Adrenal gland (tissue), 12 donors: ENCODE data around the gene SSBP3. TPM values are rescaled to one million over a fixed set of nuclear protein-coding genes. Genes with fewer than 3 reads are reported as not detected.
A peak's percentile ranks its signal among the peaks of the same experiment; 100 is the strongest.

Experiments
- DNase-seq, 7 donors: peaks; one replicate each; pipeline ENCODE4 v3.0.0-alpha.2; 2019 to 2020
- H3K27ac ChIP-seq, 5 donors: fragments of 200-600 bp; sonication (generic) in 4 of 5; 1 replicate in 3 of 5; 2 replicates in 2 of 5; pipeline versions ENCODE4 v1.5.1 to v1.8.0; 2016 to 2020; ENCODE audit warnings: mild to moderate bottlenecking in 1 of 5
- H3K27me3 ChIP-seq: fragments of 200-600 bp; 2 replicates; pipeline ENCODE4 v1.8.0; 2021
- H3K36me3 ChIP-seq, 2 donors: fragments of 200-600 bp; replicated peaks in 1 of 2; 1 replicate in 1 of 2; 2 replicates in 1 of 2; pipeline versions ENCODE4 v1.5.1 to v1.8.0; 2018 to 2022
- H3K4me1 ChIP-seq, 2 donors: fragments of 200-600 bp; replicated peaks in 1 of 2; 1 replicate in 1 of 2; 2 replicates in 1 of 2; pipeline versions ENCODE4 v1.5.1 to v1.8.0; 2018 to 2021
- H3K4me3 ChIP-seq, 4 donors: fragments of 200-600 bp; sonication (generic) in 3 of 4; one replicate each; pipeline ENCODE4 v1.5.1; 2016 to 2018
- H3K9me3 ChIP-seq, 3 donors: fragments of 200-600 bp; sonication (generic) in 1 of 3; replicated peaks in 1 of 3; 1 replicate in 2 of 3; 2 replicates in 1 of 3; pipeline versions ENCODE4 v1.5.1 to v1.8.0; 2016 to 2021
- CTCF ChIP-seq, 6 experiments: fragments of 450-650 bp in 4 of 6; fragments of 200-600 bp in 2 of 6; sonication (generic) in 1 of 6; IDR thresholded peaks; 1 replicate in 5 of 6; 2 replicates in 1 of 6; pipeline versions ENCODE4 v1.5.1 to v1.8.0; 2016 to 2021; ENCODE audit warnings: antibody characterized with exemption in 6 of 6, mild to moderate bottlenecking in 2 of 6, moderate library complexity in 1 of 6
- POLR2A ChIP-seq, 2 donors: fragments of 450-650 bp; IDR thresholded peaks; one replicate each; pipeline ENCODE4 v1.6.1; 2017; ENCODE audit warnings: antibody characterized with exemption in 2 of 2, mild to moderate bottlenecking in 2 of 2, moderate library complexity in 1 of 2
- WGBS, 4 donors: extraction: QIAGEN DNeasy Blood & Tissue Kit in 2 of 4; methylation state at CpG; one replicate each; pipeline versions ENCODE4 v1.1.5 to v1.1.7; 2013 to 2017; 5-methylcytosine and 5-hydroxymethylcytosine counted together
- intact Hi-C, 2 donors: fragments of 100-400 bp; cut with DNase I; formaldehyde crosslinking; loops; one replicate each; pipeline versions ENCODE4 v1.14.1 to v1.15.0; 2022 to 2023
- polyA plus RNA-seq, 3 donors: library from polyadenylated mRNA; stranded (reverse); fragments of 200-250 nt in 2 of 3; fragments of 350-450 nt in 1 of 3; fragmentation: Illumina TruSeq in 1 of 3; extraction: RNeasy Lipid Tissue Mini Kit (QIAGEN cat#74804) in 1 of 3; gene quantifications; one replicate each; pipeline ENCODE4 v1.2.3, GENCODE V29; 2013 to 2014
- total RNA-seq, 9 donors: library from RNA; depleted of rRNA in 4 of 9; stranded (reverse); fragments of >200 nt in 4 of 9; fragments of 120-200 nt in 1 of 9; fragmentation: NEBNext Ultra II Directional in 1 of 9; extraction: Animal tissue kit (Norgen Biotek cat#: 25700) in 1 of 9; gene quantifications; one replicate each; pipeline versions ENCODE4 v1.1.0 to v1.2.4, GENCODE V29; 2013 to 2023
- donor health status: healthy with polysubstance abuse.
- donor health status: Bipolar disorder and iron deficiency.
- donor health status: DM: yes; HTN: yes; CAD: no.
- donor health status: DM: no; HTN: no; CAD: no.
- donor health status: DM: no; HTN: no; CAD: no.
- donor health status: DM: yes; HTN: yes; CAD: no.

The SSBP3 gene
- total and polyA plus RNA-seq, 12 donors: 15.3 to 150 (median 66.0) TPM

GRCh38 chr1:54263601-54264226 is 142.5 kb downstream of the SSBP3 start:
- Histone ChIP-seq H3K36me3 (no peaks in the 10 kb centered on the region), H3K27ac (peak overlapping the region in 2 of 5 donors; percentile 58 to 68), H3K27me3 (no peaks in the 10 kb centered on the region), H3K4me1 (peaks cover 0 to 15% of the 10 kb centered on the region in 2 donors), H3K9me3 (no peaks in the 10 kb centered on the region), H3K4me3 (no peak overlapping the region)
- WGBS, 4 donors: 76 to 83% (median 80%) methylated on average over 5 to 6 of the region's 6 CpGs
- DNase-seq: no peak
- TF ChIP-seq POLR2A (IDR thresholded peaks at IDR 0.05): no peak
- no peak for TF ChIP-seq CTCF (IDR thresholded peaks at IDR 0.05)
- intact Hi-C loops: no loop called here

DNA sequence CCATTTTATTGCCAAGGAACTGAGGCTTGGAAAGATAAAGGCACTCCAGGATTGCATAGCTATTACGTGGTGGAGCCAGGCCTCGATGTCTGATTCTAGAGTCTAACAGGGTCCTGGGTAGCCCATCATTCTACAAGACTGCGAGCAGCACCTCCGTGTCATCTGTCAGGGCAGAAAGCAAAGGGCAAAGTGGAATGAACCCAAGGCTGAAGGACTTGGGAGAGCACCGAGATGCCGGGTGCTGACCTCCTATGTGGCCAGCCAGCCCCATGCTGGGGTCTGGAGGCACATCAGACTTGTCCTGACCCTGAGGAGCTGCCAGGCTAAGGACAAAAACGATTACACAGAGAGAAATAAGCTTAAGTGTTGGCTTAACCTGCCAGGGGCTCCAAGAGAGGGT is 143.9 kb downstream of the SSBP3 start:
- DNase-seq: no peak
- peak overlapping the region in 2 of 5 donors; percentile 58 to 68 for H3K27ac ChIP-seq
- 73 to 87% (median 78%) methylated on average over 6 to 7 of the region's 7 CpGs for WGBS, 4 donors
- peaks cover 0 to 15% of the 10 kb centered on the region in 2 donors for H3K4me1 ChIP-seq
- no peaks in the 10 kb centered on the region for H3K36me3 ChIP-seq
- no peaks in the 10 kb centered on the region for H3K27me3 ChIP-seq
- TF ChIP-seq POLR2A (IDR thresholded peaks at IDR 0.05) (no peak), CTCF (IDR thresholded peaks at IDR 0.05) (no peak)
- intact Hi-C loops: no loop called here
- H3K4me3 ChIP-seq: no peak overlapping the region
- no peaks in the 10 kb centered on the region for H3K9me3 ChIP-seq

DNA sequence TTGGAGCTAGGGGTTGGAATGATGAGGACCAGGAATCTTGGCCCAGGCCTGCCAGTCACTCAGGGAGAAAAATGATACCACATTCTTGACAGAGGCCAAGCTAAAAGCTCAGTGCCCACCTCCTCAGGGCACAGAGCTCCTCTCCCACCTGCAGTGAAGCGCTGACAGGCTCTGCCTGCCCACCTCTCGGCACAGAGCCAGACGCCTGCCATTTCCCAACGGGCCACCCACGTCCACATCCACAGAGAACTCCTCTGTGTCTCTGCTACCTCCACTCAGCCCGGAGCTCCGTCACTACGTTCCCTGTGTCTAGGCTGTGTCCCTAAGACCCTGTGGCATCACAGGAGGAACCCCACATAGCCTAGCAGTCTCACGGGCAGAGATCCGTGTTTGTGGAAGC is 145.4 kb downstream of the SSBP3 start:
- 89 to 98% (median 91%) methylated on average over 10 of the region's 10 CpGs for WGBS, 4 donors
- Histone ChIP-seq H3K36me3 (no peaks in the 10 kb centered on the region), H3K4me3 (no peak overlapping the region), H3K27me3 (no peaks in the 10 kb centered on the region), H3K9me3 (no peaks in the 10 kb centered on the region), H3K27ac (peak overlapping the region in 1 of 5 donors; percentile 54), H3K4me1 (peaks cover 0 to 15% of the 10 kb centered on the region in 2 donors)
- no peak for DNase-seq
- TF ChIP-seq CTCF (IDR thresholded peaks at IDR 0.05): no peak
- TF ChIP-seq POLR2A (IDR thresholded peaks at IDR 0.05): no peak
- intact Hi-C loops: no loop called here

- Histone ChIP-seq H3K36me3 (no peaks in the 10 kb centered on the region), H3K4me3 (no peak overlapping the region), H3K4me1 (peaks cover 0 to 15% of the 10 kb centered on the region in 2 donors), H3K27me3 (no peaks in the 10 kb centered on the region), H3K27ac (peak overlapping the region in 1 of 5 donors; percentile 52), H3K9me3 (no peaks in the 10 kb centered on the region)
- no peak for DNase-seq
- intact Hi-C loops: no loop called here
- 88 to 97% (median 91%) methylated on average over 16 of the region's 16 CpGs for WGBS, 4 donors
- TF ChIP-seq POLR2A (IDR thresholded peaks at IDR 0.05) (no peak), CTCF (IDR thresholded peaks at IDR 0.05) (no peak)
These were observed 146.6 kb downstream of the SSBP3 start for GRCh38 chr1:54259546-54260140.
